ENCODE measurements around the gene PRR22.
"Not testable (repeated sequence)": the region's sequence is repeated elsewhere in the genome, so short reads cannot be mapped to it uniquely, and the experiment has no call there.

Gene PRR22

GRCh38 chr19:5789886-5790558, 5.5 kb upstream of the PRR22 start:
- no peak for DNase-seq

- no peak for DNase-seq
Measured at GRCh38 chr19:5789351-5789761, 4.8 kb upstream of the PRR22 start.

GRCh38 chr19:5788422-5788821, 3.9 kb upstream of the PRR22 start:
- no peak for DNase-seq

DNA sequence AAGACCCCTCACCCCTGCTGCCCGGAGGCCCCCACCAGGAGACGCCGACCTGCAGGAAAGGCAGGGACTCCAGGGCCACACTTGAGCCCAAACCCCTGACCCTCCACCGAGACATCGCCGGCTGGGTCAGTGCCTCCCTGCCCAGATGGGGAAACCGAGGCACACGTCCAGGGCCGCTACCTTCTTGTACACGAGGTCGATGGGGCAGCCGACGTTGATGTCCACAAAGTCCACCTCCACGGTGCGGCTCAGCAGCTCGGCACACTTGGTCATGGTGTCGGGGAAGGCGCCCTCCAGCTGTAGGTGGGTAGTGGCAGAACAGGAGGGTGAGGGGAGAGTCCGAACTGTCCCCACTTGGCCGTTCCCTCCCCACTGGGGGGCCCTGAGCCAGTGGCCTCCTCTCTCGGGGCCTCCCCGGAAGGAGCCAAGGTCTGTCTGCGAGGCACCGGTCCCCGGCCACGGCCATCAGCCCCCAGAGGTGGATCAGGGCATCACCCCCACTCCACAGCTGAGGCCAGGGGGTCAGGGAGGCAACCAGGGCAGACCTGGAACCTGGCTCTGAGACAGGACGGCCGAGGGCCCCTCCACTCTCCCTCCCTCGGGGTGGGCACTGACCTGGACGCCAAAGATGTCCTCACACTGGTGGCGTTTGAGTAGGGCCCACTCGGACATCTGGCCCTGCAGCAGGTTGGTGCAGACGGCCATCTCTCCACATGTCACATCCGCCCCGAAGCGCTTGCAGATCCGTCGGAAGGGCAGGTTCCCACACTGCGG, 3.0 kb upstream of the PRR22 start:
- no peak for DNase-seq

- DNase-seq, result no peak
Measured at GRCh38 chr19:5786593-5787408, 2.3 kb upstream of the PRR22 start.

DNA sequence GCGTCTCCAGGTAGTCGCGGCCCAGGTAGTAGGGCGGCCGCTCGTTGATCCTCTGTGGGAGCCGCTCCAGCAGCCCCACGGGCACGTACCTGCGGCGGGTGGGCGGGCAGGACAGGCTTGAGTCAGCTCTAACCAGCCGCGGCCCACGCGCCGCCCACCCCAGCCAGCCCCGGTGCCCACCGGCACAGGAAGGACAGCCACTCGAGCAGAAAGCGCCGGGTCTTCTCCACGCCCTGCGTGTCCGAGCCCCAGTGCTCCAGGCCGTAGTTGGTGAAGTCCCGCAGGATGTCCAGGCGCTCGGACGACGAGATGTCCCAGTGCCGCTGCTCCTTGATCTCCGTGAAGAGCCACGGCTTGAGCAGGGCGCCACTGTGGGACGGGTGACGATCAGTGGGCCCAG, 877 bp upstream of the PRR22 start:
- no peak for DNase-seq

DNA sequence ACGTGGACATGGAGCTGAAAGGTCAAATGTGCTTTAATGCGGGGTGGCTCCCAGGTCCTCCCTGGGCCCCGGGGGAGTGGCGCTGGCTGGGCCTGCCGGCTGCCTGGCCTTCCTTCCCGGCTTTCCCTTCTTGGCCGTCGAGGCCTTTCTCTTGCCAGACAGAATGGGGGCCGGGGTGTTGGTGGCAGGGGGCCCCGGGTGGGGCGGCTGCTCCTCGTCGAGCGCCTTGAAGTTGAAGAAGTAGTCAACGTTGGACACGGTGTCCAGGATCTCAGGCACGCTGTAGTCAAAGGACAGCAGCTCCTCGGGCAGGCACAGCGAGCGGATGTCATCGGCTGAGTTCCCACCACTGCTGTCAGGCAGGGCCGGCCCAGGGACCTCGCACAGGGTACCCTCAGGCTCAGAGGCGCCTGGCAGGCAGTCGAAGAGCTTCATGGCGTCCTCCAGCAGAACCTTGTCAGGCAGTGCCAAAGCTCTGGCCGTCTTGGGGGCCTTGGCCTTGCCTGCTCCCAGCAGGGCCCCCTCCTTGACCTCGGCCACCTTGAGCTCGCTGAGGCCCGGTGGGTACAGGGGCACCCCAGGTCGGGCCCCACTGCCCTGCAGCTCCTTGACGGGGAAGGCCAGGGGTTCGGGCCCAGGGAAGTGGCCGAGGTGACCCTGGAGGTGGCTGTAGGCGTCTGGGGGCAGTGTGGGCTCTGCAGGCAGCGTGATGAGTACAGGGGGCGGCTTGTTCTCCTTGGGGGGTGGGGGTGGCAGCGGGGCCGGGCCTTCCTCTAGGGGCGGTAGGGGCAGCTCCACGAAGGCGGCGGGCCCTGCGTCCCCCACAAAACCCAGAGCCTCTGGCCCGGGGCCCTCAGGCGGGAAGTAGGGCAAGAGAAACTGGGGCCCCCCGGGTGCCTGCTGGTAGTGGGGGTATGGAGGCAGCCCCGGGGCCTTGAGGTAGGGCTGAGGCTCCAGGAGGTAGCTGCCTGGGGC, 1.3 kb downstream of the PRR22 start:
- no peak for DNase-seq

DNA sequence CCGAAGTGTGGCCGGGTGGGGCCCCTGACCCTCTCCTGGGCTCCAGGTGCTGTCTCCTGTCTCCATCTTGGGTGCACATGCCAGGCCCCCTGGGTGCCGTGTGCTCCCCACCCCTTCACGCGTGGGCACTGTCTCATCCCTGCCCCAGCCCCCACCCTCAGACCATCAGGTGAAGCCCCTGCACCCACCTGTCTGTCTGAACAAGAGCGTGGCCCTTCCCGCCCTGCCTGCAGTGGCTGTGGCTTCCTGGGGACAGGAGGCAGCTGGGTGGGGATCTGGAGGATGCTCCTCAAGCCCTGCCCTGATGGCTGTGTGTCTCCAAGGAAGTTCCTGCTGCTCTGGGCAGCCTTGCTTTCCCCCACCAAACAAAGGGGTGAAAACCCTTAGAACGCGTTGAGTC, 2.2 kb downstream of the PRR22 start:
- DNase-seq, result no peak

DNA sequence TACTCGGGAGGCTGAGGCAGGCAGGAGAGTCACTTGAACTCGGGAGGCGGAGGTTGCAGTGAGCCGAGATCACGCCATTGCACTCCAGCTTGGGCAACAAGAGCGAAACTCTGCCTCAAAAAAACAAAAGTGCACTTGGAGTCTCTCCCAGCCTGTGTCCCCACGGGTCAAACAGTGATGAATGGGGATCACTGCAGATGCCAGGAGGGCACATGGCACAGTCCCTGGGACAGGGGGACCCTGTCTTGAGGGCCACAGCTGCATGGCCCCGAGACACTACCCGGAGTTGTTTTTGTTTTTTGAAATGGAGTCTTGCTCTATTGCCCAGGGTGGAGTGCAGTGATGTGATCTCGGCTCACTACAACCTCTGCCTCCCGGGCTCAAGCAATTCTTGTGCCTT, 3.6 kb downstream of the PRR22 start:
- not testable (repeated sequence) for DNase-seq

- no peak for DNase-seq
Measured at GRCh38 chr19:5778402-5778801, 6.1 kb downstream of the PRR22 start.

GRCh38 chr19:5775668-5776309, 8.8 kb downstream of the PRR22 start:
- no peak for DNase-seq

GRCh38 chr19:5774921-5775320, 9.6 kb downstream of the PRR22 start:
- no peak for DNase-seq

GRCh38 chr19:5773276-5773675, 11.3 kb downstream of the PRR22 start:
- DNase-seq, result no peak

- DNase-seq, result no peak
Measured at GRCh38 chr19:5772416-5772815, 12.1 kb downstream of the PRR22 start.

GRCh38 chr19:5767949-5768348, 16.6 kb downstream of the PRR22 start:
- no peak for DNase-seq

GRCh38 chr19:5765220-5765619, 19.3 kb downstream of the PRR22 start:
- DNase-seq, result no peak

- DNase-seq, result no peak
Measured at GRCh38 chr19:5762608-5763217, 21.8 kb downstream of the PRR22 start.

DNA sequence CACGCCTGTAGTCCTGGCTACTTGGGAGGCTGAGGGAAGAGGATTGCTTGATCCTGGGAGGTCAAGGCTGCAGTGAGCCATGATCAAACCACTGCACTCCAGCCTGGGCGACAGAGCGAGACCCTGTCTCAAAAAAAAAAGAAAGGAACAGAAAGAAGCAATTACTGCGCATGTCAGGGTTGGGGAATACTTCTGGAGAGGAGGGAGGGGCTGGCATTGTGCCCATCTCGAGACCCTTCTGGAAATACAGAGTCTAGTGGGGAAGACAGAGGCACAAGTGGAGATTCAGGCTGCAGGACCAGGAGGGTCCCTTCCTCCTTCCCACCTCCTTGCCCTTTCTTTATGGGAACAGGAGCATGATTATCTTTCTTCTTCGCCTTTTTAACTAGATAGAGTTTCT, 30.8 kb downstream of the PRR22 start:
- no peak for DNase-seq

GRCh38 chr19:5751709-5752108, 32.8 kb downstream of the PRR22 start:
- DNase-seq, result no peak

DNA sequence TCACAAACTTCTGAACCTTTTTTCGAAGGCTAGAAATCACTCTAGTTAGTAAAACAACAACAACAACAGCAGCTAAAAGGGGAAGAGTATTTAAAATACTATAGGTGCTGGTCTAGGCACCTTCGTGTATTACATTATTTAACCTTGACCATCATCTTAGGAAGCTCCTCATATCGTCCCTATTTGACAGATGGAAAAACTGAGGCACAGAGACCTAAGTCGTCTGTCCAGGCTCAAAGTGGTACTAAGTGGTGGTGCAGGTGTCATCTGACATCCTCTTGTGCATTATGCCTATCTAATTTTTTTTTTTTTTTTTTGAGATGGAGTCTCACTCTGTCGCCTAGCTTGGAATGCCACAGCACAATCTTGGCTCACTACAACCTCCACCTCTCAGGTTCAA, 35.0 kb downstream of the PRR22 start:
- no peak for DNase-seq

GRCh38 chr19:5748920-5749319, 35.6 kb downstream of the PRR22 start:
- DNase-seq, result not testable (repeated sequence)

DNA sequence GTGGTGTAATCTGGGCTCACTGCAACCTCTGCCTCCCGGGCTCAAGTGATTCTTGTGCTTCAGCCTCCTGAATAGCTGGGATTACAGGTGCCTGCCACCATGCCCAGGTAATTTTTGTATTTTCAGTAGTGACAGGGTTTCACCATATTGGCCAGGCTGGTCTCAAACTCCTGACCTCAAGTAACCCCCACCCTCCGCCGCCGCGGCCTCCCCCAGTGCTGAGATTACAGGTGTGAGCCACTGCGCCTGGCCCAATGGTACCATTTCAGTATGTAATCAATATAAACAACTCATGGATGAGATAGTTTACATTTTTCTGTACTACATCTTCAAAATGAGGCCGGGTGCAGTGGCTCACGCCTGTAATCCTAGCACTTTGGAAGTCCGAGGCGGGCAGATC, 39.5 kb downstream of the PRR22 start:
- not testable (repeated sequence) for DNase-seq
